Tibial nerve (tissue), 4 donors: Measurements from ENCODE around the gene LRRC8C. TPM values are rescaled to one million over a fixed set of nuclear protein-coding genes. Genes with fewer than 3 reads are reported as not detected.

Experiments used
- DNase-seq, 2 donors: peaks; one replicate each; pipeline ENCODE4 v3.0.0-alpha.2; 2019; ENCODE audit warnings: low spot score in 2 of 2
- H3K27ac ChIP-seq, 4 donors: fragments of 200-600 bp; sonication (generic) in 3 of 4; one replicate each; pipeline ENCODE4 v1.5.1; 2017 to 2019; ENCODE audit warnings: mild to moderate bottlenecking in 1 of 4
- H3K27me3 ChIP-seq, 2 donors: fragments of 200-600 bp; sonication (generic) in 1 of 2; one replicate each; pipeline versions ENCODE4 v1.5.1 to v1.6.0; 2017 to 2019
- H3K36me3 ChIP-seq, 3 donors: fragments of 200-600 bp; sonication (generic); one replicate each; pipeline ENCODE4 v1.5.1; 2018 to 2019
- H3K4me1 ChIP-seq, 4 donors: fragments of 200-600 bp; sonication (generic) in 3 of 4; one replicate each; pipeline ENCODE4 v1.5.1; 2017 to 2019
- H3K4me3 ChIP-seq, 4 donors: fragments of 200-600 bp; sonication (generic) in 3 of 4; one replicate each; pipeline ENCODE4 v1.5.1; 2017 to 2019; ENCODE audit warnings: mild to moderate bottlenecking in 1 of 4, moderate library complexity in 1 of 4
- H3K9me3 ChIP-seq, 4 donors: fragments of 200-600 bp; sonication (generic) in 3 of 4; one replicate each; pipeline ENCODE4 v1.5.1; 2017 to 2019
- CTCF ChIP-seq, 5 experiments: fragments of 200-600 bp in 3 of 5; fragments of 450-650 bp in 2 of 5; sonication (generic) in 3 of 5; IDR thresholded peaks; one replicate each; pipeline ENCODE4 v1.5.1; 2016 to 2019; ENCODE audit warnings: antibody characterized with exemption in 5 of 5, mild to moderate bottlenecking in 3 of 5, moderate library complexity in 2 of 5
- EP300 ChIP-seq, 2 donors: sonication (generic); formaldehyde crosslinking; IDR thresholded peaks; one replicate each; pipeline ENCODE4 v1.6.1; 2017; ENCODE audit warnings: antibody characterized with exemption in 2 of 2, mild to moderate bottlenecking in 1 of 2
- POLR2A ChIP-seq, 2 donors: fragments of 450-650 bp; IDR thresholded peaks; one replicate each; pipeline ENCODE4 v1.6.1; 2017; ENCODE audit warnings: antibody characterized with exemption in 2 of 2, mild to moderate bottlenecking in 2 of 2, moderate library complexity in 2 of 2
- WGBS, 2 donors: methylation state at CpG; one replicate each; pipeline ENCODE4 v1.1.5; 2018; 5-methylcytosine and 5-hydroxymethylcytosine counted together
- total RNA-seq, 4 donors: library from RNA; depleted of rRNA; stranded (reverse); fragments of >200 nt; gene quantifications; one replicate each; pipeline ENCODE4 v1.1.0, GENCODE V29; 2016

The LRRC8C gene
- total RNA-seq, 4 donors from 2014 or later: 16.5 to 23.8 (median 20.2) TPM

GRCh38 chr1:89706700-89707012, 73.7 kb downstream of the LRRC8C start:
- DNase-seq: no peak
- Histone ChIP-seq H3K4me1 (peaks cover 0 to 7% (median 0%) of the 10 kb centered on the region in 4 donors), H3K9me3 (no peaks in the 10 kb centered on the region), H3K27ac (no peak overlapping the region), H3K36me3 (peaks cover 0 to 15% (median 0%) of the 10 kb centered on the region in 3 donors), H3K4me3 (no peak overlapping the region), H3K27me3 (no peaks in the 10 kb centered on the region)
- TF ChIP-seq EP300 (IDR thresholded peaks at IDR 0.05): peak in 1 of 2 donors; percentile 35
- TF ChIP-seq POLR2A (IDR thresholded peaks at IDR 0.05): no peak

GRCh38 chr1:89708751-89709375, 75.9 kb downstream of the LRRC8C start:
- no peak overlapping the region for H3K27ac ChIP-seq
- DNase-seq: no peak
- H3K9me3 ChIP-seq: no peaks in the 10 kb centered on the region
- peaks cover 0 to 7% (median 0%) of the 10 kb centered on the region in 4 donors for H3K4me1 ChIP-seq
- no peak for TF ChIP-seq POLR2A (IDR thresholded peaks at IDR 0.05)
- no peaks in the 10 kb centered on the region for H3K27me3 ChIP-seq
- H3K4me3 ChIP-seq: no peak overlapping the region
- peaks cover 5 to 25% (median 7%) of the 10 kb centered on the region in 3 donors for H3K36me3 ChIP-seq
- 67 to 71% methylated on average over 6 of the region's 6 CpGs for WGBS, 2 donors

GRCh38 chr1:89710498-89711139, 77.7 kb downstream of the LRRC8C start:
- 94 to 98% methylated on average over 4 of the region's 4 CpGs for WGBS, 2 donors
- peaks cover 5 to 35% (median 7%) of the 10 kb centered on the region in 3 donors for H3K36me3 ChIP-seq
- no peak for TF ChIP-seq POLR2A (IDR thresholded peaks at IDR 0.05)
- TF ChIP-seq EP300 (IDR thresholded peaks at IDR 0.05): no peak
- no peak for TF ChIP-seq CTCF (IDR thresholded peaks at IDR 0.05)
- no peak overlapping the region for H3K4me3 ChIP-seq
- DNase-seq: no peak
- no peaks in the 10 kb centered on the region for H3K9me3 ChIP-seq
- H3K4me1 ChIP-seq: peaks cover 0 to 7% (median 0%) of the 10 kb centered on the region in 4 donors
- no peaks in the 10 kb centered on the region for H3K27me3 ChIP-seq
- no peak overlapping the region for H3K27ac ChIP-seq

GRCh38 chr1:89711140-89711778, 78.3 kb downstream of the LRRC8C start:
- Histone ChIP-seq H3K4me1 (peaks cover 0 to 7% (median 0%) of the 10 kb centered on the region in 4 donors), H3K4me3 (no peak overlapping the region), H3K27me3 (no peaks in the 10 kb centered on the region), H3K36me3 (peaks cover 5 to 35% (median 7%) of the 10 kb centered on the region in 3 donors), H3K9me3 (no peaks in the 10 kb centered on the region), H3K27ac (no peak overlapping the region)
- WGBS, 2 donors: 85 to 88% methylated on average over 5 of the region's 5 CpGs
- TF ChIP-seq POLR2A (IDR thresholded peaks at IDR 0.05) (no peak), EP300 (IDR thresholded peaks at IDR 0.05) (no peak)
- no peak for DNase-seq

GRCh38 chr1:89712420-89712819, 79.5 kb downstream of the LRRC8C start:
- 94 to 95% methylated on average over 3 of the region's 3 CpGs for WGBS, 2 donors
- no peaks in the 10 kb centered on the region for H3K9me3 ChIP-seq

GRCh38 chr1:89715677-89716076, 82.8 kb downstream of the LRRC8C start:
- DNase-seq: no peak
- no peak overlapping the region for H3K4me3 ChIP-seq
- no peaks in the 10 kb centered on the region for H3K27me3 ChIP-seq
- peaks cover 5 to 24% (median 7%) of the 10 kb centered on the region in 3 donors for H3K36me3 ChIP-seq
- 94 to 98% methylated on average over 1 of the region's 1 CpG for WGBS, 2 donors
- H3K9me3 ChIP-seq: no peaks in the 10 kb centered on the region
- peaks cover 0 to 23% (median 10%) of the 10 kb centered on the region in 4 donors for H3K4me1 ChIP-seq
- H3K27ac ChIP-seq: no peak overlapping the region
- TF ChIP-seq CTCF (IDR thresholded peaks at IDR 0.05) (no peak), EP300 (IDR thresholded peaks at IDR 0.05) (no peak), POLR2A (IDR thresholded peaks at IDR 0.05) (no peak)

More at GRCh38 chr1:89712420-89712819, 79.5 kb downstream of the LRRC8C start:
- Histone ChIP-seq H3K36me3 (peaks cover 5 to 35% (median 7%) of the 10 kb centered on the region in 3 donors), H3K27ac (no peak overlapping the region), H3K4me3 (no peak overlapping the region), H3K27me3 (no peaks in the 10 kb centered on the region), H3K4me1 (peaks cover 0 to 7% (median 0%) of the 10 kb centered on the region in 4 donors)
- DNase-seq: no peak
- TF ChIP-seq POLR2A (IDR thresholded peaks at IDR 0.05) (no peak), CTCF (IDR thresholded peaks at IDR 0.05) (no peak), EP300 (IDR thresholded peaks at IDR 0.05) (no peak)
